ENCODE results near the gene C1orf232. TPM values are rescaled to one million over a fixed set of nuclear protein-coding genes. Genes with fewer than 3 reads are reported as not detected.
A peak's percentile ranks its signal among the peaks of the same experiment; 100 is the strongest.

The C1orf232 gene
- total RNA-seq, 1 donor from 2014 or later, result not detected

- Mint-ChIP-seq H3K27ac (ENCODE audit: unreplicated experiment) (peak overlapping the region; percentile 70), H3K4me1 (ENCODE audit: unreplicated experiment) (peaks cover 43% of the 10 kb centered on the region), H3K36me3 (ENCODE audit: low read depth, unreplicated experiment) (no peaks in the 10 kb centered on the region), H3K27me3 (ENCODE audit: unreplicated experiment) (peaks cover 18% of the 10 kb centered on the region), H3K9me3 (ENCODE audit: unreplicated experiment) (no peaks in the 10 kb centered on the region), H3K4me3 (ENCODE audit: unreplicated experiment) (peak overlapping the region; percentile 79)
- no peak for TF ChIP-seq CTCF (IDR thresholded peaks at IDR 0.05; ENCODE audit: unreplicated experiment)
- DNase-seq (ENCODE audit: low spot score), result no peak
Observed at GRCh38 chr1:26154750-26155149, 14.0 kb downstream of the C1orf232 start.

GRCh38 chr1:26153966-26154532 lies 14.7 kb downstream of the C1orf232 start:
- no peak for DNase-seq (ENCODE audit: low spot score)
- H3K36me3 Mint-ChIP-seq (ENCODE audit: low read depth, unreplicated experiment), result no peaks in the 10 kb centered on the region
- H3K27me3 Mint-ChIP-seq (ENCODE audit: unreplicated experiment), result peaks cover 18% of the 10 kb centered on the region
- H3K9me3 Mint-ChIP-seq (ENCODE audit: unreplicated experiment), result no peaks in the 10 kb centered on the region
- H3K27ac Mint-ChIP-seq (ENCODE audit: unreplicated experiment), result no peak overlapping the region
- TF ChIP-seq CTCF (IDR thresholded peaks at IDR 0.05; ENCODE audit: unreplicated experiment), result no peak
- peaks cover 36% of the 10 kb centered on the region for H3K4me1 Mint-ChIP-seq (ENCODE audit: unreplicated experiment)
- H3K4me3 Mint-ChIP-seq (ENCODE audit: unreplicated experiment), result no peak overlapping the region

- TF ChIP-seq CTCF (IDR thresholded peaks at IDR 0.05; ENCODE audit: unreplicated experiment), result no peak
- H3K27ac Mint-ChIP-seq (ENCODE audit: unreplicated experiment), result no peak overlapping the region
- H3K9me3 Mint-ChIP-seq (ENCODE audit: unreplicated experiment), result no peaks in the 10 kb centered on the region
- no peaks in the 10 kb centered on the region for H3K36me3 Mint-ChIP-seq (ENCODE audit: low read depth, unreplicated experiment)
- no peak overlapping the region for H3K4me3 Mint-ChIP-seq (ENCODE audit: unreplicated experiment)
- H3K27me3 Mint-ChIP-seq (ENCODE audit: unreplicated experiment), result peaks cover 12% of the 10 kb centered on the region
- no peak for DNase-seq (ENCODE audit: low spot score)
- no peaks in the 10 kb centered on the region for H3K4me1 Mint-ChIP-seq (ENCODE audit: unreplicated experiment)
Observed at GRCh38 chr1:26148887-26149286, 19.9 kb downstream of the C1orf232 start.

- no peaks in the 10 kb centered on the region for H3K4me1 Mint-ChIP-seq (ENCODE audit: unreplicated experiment)
Observed at GRCh38 chr1:26145960-26146294, 22.8 kb downstream of the C1orf232 start.

More at GRCh38 chr1:26145960-26146294, 22.8 kb downstream of the C1orf232 start:
- TF ChIP-seq CTCF (IDR thresholded peaks at IDR 0.05; ENCODE audit: unreplicated experiment), result no peak
- Mint-ChIP-seq H3K9me3 (ENCODE audit: unreplicated experiment) (no peaks in the 10 kb centered on the region), H3K4me3 (ENCODE audit: unreplicated experiment) (no peak overlapping the region), H3K27me3 (ENCODE audit: unreplicated experiment) (peaks cover 7% of the 10 kb centered on the region), H3K27ac (ENCODE audit: unreplicated experiment) (no peak overlapping the region), H3K36me3 (ENCODE audit: low read depth, unreplicated experiment) (no peaks in the 10 kb centered on the region)
- DNase-seq (ENCODE audit: low spot score), result no peak
